Uterus (tissue), 2 donors: ENCODE data around the gene FNIP2.

Source experiments
- CTCF ChIP-seq, 4 experiments: fragments of 200-600 bp in 2 of 4; fragments of 450-650 bp in 2 of 4; sonication (generic) in 2 of 4; IDR thresholded peaks; one replicate each; pipeline ENCODE4 v1.5.1; 2016 to 2019; ENCODE audit warnings: antibody characterized with exemption in 4 of 4, mild to moderate bottlenecking in 2 of 4, moderate library complexity in 1 of 4
- POLR2A ChIP-seq, 2 donors: fragments of 450-650 bp; IDR thresholded peaks; one replicate each; pipeline ENCODE4 v1.6.1; 2016; ENCODE audit warnings: antibody characterized with exemption in 2 of 2, mild to moderate bottlenecking in 1 of 2, moderate library complexity in 1 of 2

- TF ChIP-seq CTCF (IDR thresholded peaks at IDR 0.05) (no peak), POLR2A (IDR thresholded peaks at IDR 0.05) (no peak)
Measured at GRCh38 chr4:158836828-158837449, 68.1 kb downstream of the FNIP2 start.
